GM12891 (cell line): ENCODE results near the gene ARHGEF17.

Source experiments
- POLR2A ChIP-seq: IDR thresholded peaks from 2 replicates; pipeline ENCODE4 v1.6.1; 2011; ENCODE audit warnings: low read depth, low read length, control low read depth
- POLR2AphosphoS5 ChIP-seq: IDR thresholded peaks from 2 replicates; pipeline ENCODE4 v1.6.1; 2011; ENCODE audit warnings: low read depth, low read length, control low read depth
- TAF1 ChIP-seq: IDR thresholded peaks from 2 replicates; pipeline ENCODE4 v1.6.1; 2011; ENCODE audit warnings: low read depth, low read length, control low read depth

GRCh38 chr11:73265853-73266645 lies 42.0 kb upstream of the ARHGEF17 start:
- TF ChIP-seq POLR2AphosphoS5 (no peak), POLR2A (no peak), TAF1 (no peak)
